H1 (cell line): ENCODE measurements around the gene RNF145. TPM values are rescaled to one million over a fixed set of nuclear protein-coding genes. Genes with fewer than 3 reads are reported as not detected.

ENCODE experiments used
- CTCF ChIA-PET: fragments of 300-600 bp; sonication (Branson Sonifier 250); formaldehyde crosslinking; loops from one replicate; lab custom pipeline; 2021; ENCODE audit not compliant: partially characterized antibody; lab: Charles Lee
- POLR2A ChIA-PET: fragments of 300-600 bp; sonication (Branson Sonifier 250); formaldehyde crosslinking; loops from one replicate; lab custom pipeline; 2021; ENCODE audit warnings: inconsistent platforms; ENCODE audit not compliant: partially characterized antibody; lab: Charles Lee
- DNase-seq, 2 experiments: peaks; one replicate each; pipeline versions ENCODE4 v3.0.0 to v3.0.0-alpha.2; 2010 to 2022; ENCODE audit warnings: low spot score in 2 of 2, low read depth in 1 of 2, mixed read lengths in 1 of 2
- FAIRE-seq: peaks from 2 replicates; lab custom pipeline; 2011; peaks lifted over from hg19 to GRCh38; lab: Jason Lieb, UNC
- H2AFZ ChIP-seq: 2 replicates; pipeline ENCODE4 v1.8.1; 2012; ENCODE audit warnings: low read length, inconsistent platforms
- H2AK5ac ChIP-seq: 2 replicates; pipeline ENCODE4 v1.6.1; 2013; ENCODE audit warnings: low read depth, low read length
- H2BK120ac ChIP-seq: replicated peaks from 2 replicates; pipeline ENCODE3; 2013; ENCODE audit warnings: low read depth, low read length, inconsistent platforms
- H2BK12ac ChIP-seq: 2 replicates; pipeline ENCODE4 v1.6.1; 2013; ENCODE audit warnings: low read depth, low read length
- H2BK15ac ChIP-seq: 2 replicates; pipeline ENCODE4 v1.6.1; 2013; ENCODE audit warnings: low read length
- H2BK20ac ChIP-seq: 2 replicates; pipeline ENCODE4 v1.6.1; 2013; ENCODE audit warnings: low read length
- H2BK5ac ChIP-seq: 2 replicates; pipeline ENCODE4 v1.6.1; 2013; ENCODE audit warnings: low read depth, low read length
- H3K14ac ChIP-seq: 2 replicates; pipeline ENCODE4 v1.6.1; 2013; ENCODE audit warnings: inconsistent platforms; ENCODE audit not compliant: insufficient read length
- H3K18ac ChIP-seq: 2 replicates; pipeline ENCODE4 v1.6.1; 2013; ENCODE audit warnings: low read length; ENCODE audit errors: extremely low read depth
- H3K23ac ChIP-seq: 2 replicates; pipeline ENCODE4 v1.6.1; 2013; ENCODE audit warnings: inconsistent platforms; ENCODE audit not compliant: insufficient read length
- H3K23me2 ChIP-seq: 2 replicates; pipeline ENCODE4 v1.6.1; 2013; ENCODE audit warnings: low read depth, low read length
- H3K27ac ChIP-seq: 2 replicates; pipeline ENCODE4 v1.6.1; 2011; ENCODE audit warnings: low read depth, low read length, inconsistent platforms
- H3K27me3 ChIP-seq, 4 experiments: replicated peaks in 1 of 4; 1 replicate in 1 of 4; 2 replicates in 3 of 4; pipeline versions ENCODE4 v1.6.1 to v1.8.1; 2011 to 2013; ENCODE audit warnings: low read length in 3 of 4, mild to moderate bottlenecking in 3 of 4, inconsistent platforms in 2 of 4, mixed read lengths in 2 of 4, moderate library complexity in 1 of 4; ENCODE audit not compliant: control insufficient read depth in 3 of 4, insufficient read depth in 3 of 4; ENCODE audit errors: extremely low read depth in 1 of 4
- H3K36me3 ChIP-seq, 4 experiments: 2 replicates each; pipeline versions ENCODE4 v1.6.1 to v1.8.1; 2011 to 2013; ENCODE audit warnings: mild to moderate bottlenecking in 4 of 4, low read length in 3 of 4, moderate library complexity in 2 of 4, control low read depth in 1 of 4, inconsistent platforms in 1 of 4; ENCODE audit not compliant: insufficient read depth in 4 of 4, control insufficient read depth in 2 of 4
- H3K4ac ChIP-seq: replicated peaks from 2 replicates; pipeline ENCODE3; 2013; ENCODE audit warnings: low read length, low read depth, mixed read lengths, inconsistent platforms; ENCODE audit not compliant: insufficient read length
- H3K4me1 ChIP-seq, 4 experiments: replicated peaks in 1 of 4; 1 replicate in 1 of 4; 2 replicates in 3 of 4; pipeline versions ENCODE4 v1.6.1 to v1.8.1; 2011 to 2013; ENCODE audit warnings: low read length in 3 of 4, inconsistent platforms in 2 of 4, mixed read lengths in 1 of 4; ENCODE audit not compliant: insufficient read depth in 4 of 4, control insufficient read depth in 3 of 4
- H3K4me2 ChIP-seq, 2 experiments: 2 replicates each; pipeline versions ENCODE4 v1.6.1 to v1.8.1; 2011 to 2013; ENCODE audit warnings: low read depth in 2 of 2, low read length in 2 of 2, control low read depth in 1 of 2, inconsistent platforms in 1 of 2, mild to moderate bottlenecking in 1 of 2; ENCODE audit not compliant: insufficient read depth in 1 of 2
- H3K4me3 ChIP-seq, 4 experiments: fragments of 200-600, 300-600 bp in 1 of 4; sonication (generic), shearing (Covaris generic), sonication (Bioruptor Twin) in 1 of 4; 2 replicates each; pipeline versions ENCODE4 v1.5.1 to v1.8.1; 2011 to 2016; ENCODE audit warnings: low read length in 4 of 4, low read depth in 3 of 4, control low read depth in 2 of 4, inconsistent platforms in 2 of 4, mild to moderate bottlenecking in 2 of 4, mixed read lengths in 1 of 4, moderate library complexity in 1 of 4; ENCODE audit not compliant: insufficient read depth in 2 of 4; ENCODE audit errors: extremely low read depth in 1 of 4
- H3K56ac ChIP-seq: replicated peaks from 2 replicates; pipeline ENCODE3; 2013; ENCODE audit warnings: low read depth, mild to moderate bottlenecking, mixed read lengths, low read length, inconsistent platforms; ENCODE audit not compliant: insufficient read length
- H3K79me1 ChIP-seq: 2 replicates; pipeline ENCODE4 v1.6.1; 2013; ENCODE audit warnings: low read depth, low read length, control low read depth
- H3K79me2 ChIP-seq, 2 experiments: 2 replicates each; pipeline versions ENCODE4 v1.6.1 to v1.8.1; 2012 to 2013; ENCODE audit warnings: low read length in 2 of 2, mild to moderate bottlenecking in 2 of 2, inconsistent platforms in 1 of 2; ENCODE audit not compliant: insufficient read depth in 2 of 2, control insufficient read depth in 1 of 2
- H3K9ac ChIP-seq, 4 experiments: replicated peaks in 1 of 4; 1 replicate in 1 of 4; 2 replicates in 3 of 4; pipeline versions ENCODE4 v1.6.1 to v1.8.1; 2011 to 2013; ENCODE audit warnings: low read depth in 3 of 4, low read length in 3 of 4, control low read depth in 2 of 4, mild to moderate bottlenecking in 2 of 4, moderate library complexity in 2 of 4, inconsistent platforms in 1 of 4; ENCODE audit errors: extremely low read depth in 1 of 4
- H3K9me3 ChIP-seq, 2 experiments: 2 replicates each; pipeline versions ENCODE4 v1.6.1 to v1.8.1; 2012 to 2013; ENCODE audit warnings: mild to moderate bottlenecking in 2 of 2, moderate library complexity in 2 of 2, control low read depth in 1 of 2, inconsistent platforms in 1 of 2, low read depth in 1 of 2, low read length in 1 of 2, mixed read lengths in 1 of 2; ENCODE audit not compliant: insufficient read depth in 2 of 2
- H4K20me1 ChIP-seq, 2 experiments: replicated peaks in 1 of 2; 2 replicates each; pipeline versions ENCODE3 to v1.8.1; 2011 to 2013; ENCODE audit warnings: inconsistent platforms in 2 of 2, low read length in 2 of 2, mild to moderate bottlenecking in 1 of 2; ENCODE audit not compliant: insufficient read depth in 2 of 2, control insufficient read depth in 1 of 2
- H4K5ac ChIP-seq: 2 replicates; pipeline ENCODE4 v1.6.1; 2013; ENCODE audit warnings: low read length, low read depth, mixed read lengths, inconsistent platforms; ENCODE audit not compliant: insufficient read length
- H4K8ac ChIP-seq: 2 replicates; pipeline ENCODE4 v1.8.0; 2013; ENCODE audit warnings: mild to moderate bottlenecking, moderate library complexity, low read length, inconsistent platforms; ENCODE audit not compliant: insufficient read depth; ENCODE audit errors: extremely low read depth
- H4K91ac ChIP-seq: replicated peaks from 2 replicates; pipeline ENCODE3; 2013; ENCODE audit warnings: low read length, mixed read lengths, inconsistent platforms; ENCODE audit not compliant: insufficient read length
- ASH2L ChIP-seq: fragments of 200-600, 300-600 bp; sonication (generic); IDR thresholded peaks from one replicate; pipeline ENCODE4 v1.7.1; 2017; ENCODE audit warnings: low read length
- CTBP2 ChIP-seq: IDR thresholded peaks from 2 replicates; pipeline ENCODE4 v1.7.0; 2011; ENCODE audit warnings: borderline replicate concordance, mild to moderate bottlenecking, moderate library complexity, mixed read lengths, low read length; ENCODE audit not compliant: insufficient read depth, insufficient read length
- GTF2F1 ChIP-seq: IDR thresholded peaks from 2 replicates; pipeline ENCODE4 v1.6.1; 2012; ENCODE audit warnings: low read depth, low read length, improper control_type of control experiment, borderline replicate concordance
- KDM4A ChIP-seq: IDR thresholded peaks from one replicate; pipeline ENCODE4 v1.7.1; 2012; ENCODE audit warnings: low read depth, mild to moderate bottlenecking, moderate library complexity, low read length, inconsistent platforms; ENCODE audit not compliant: severe bottlenecking
- RBBP5 ChIP-seq: IDR thresholded peaks from 2 replicates; pipeline ENCODE4 v1.7.1; 2012; ENCODE audit warnings: low read depth, mild to moderate bottlenecking, inconsistent platforms, low read length, moderate library complexity, borderline replicate concordance
- SAP30 ChIP-seq: fragments of 300-600 bp; sonication (generic); IDR thresholded peaks from 2 replicates; pipeline ENCODE4 v1.7.1; 2012; ENCODE audit warnings: low read length, moderate library complexity, mild to moderate bottlenecking, inconsistent platforms; ENCODE audit not compliant: insufficient read depth, insufficient replicate concordance
- SP2 ChIP-seq: IDR thresholded peaks from 2 replicates; pipeline ENCODE4 v1.6.1; 2012; ENCODE audit warnings: mild to moderate bottlenecking, low read length, inconsistent platforms
- SP4 ChIP-seq: IDR thresholded peaks from 2 replicates; pipeline ENCODE4 v1.6.1; 2012; ENCODE audit warnings: low read length, inconsistent platforms
- TAF1 ChIP-seq: IDR thresholded peaks from 2 replicates; pipeline ENCODE4 v1.6.1; 2011; ENCODE audit warnings: mild to moderate bottlenecking, low read depth, low read length
- TEAD4 ChIP-seq: IDR thresholded peaks from 2 replicates; pipeline ENCODE4 v1.6.1; 2012; ENCODE audit warnings: low read depth, low read length, inconsistent platforms, mixed read lengths
- WGBS, 2 experiments: shearing (Covaris generic) in 1 of 2; methylation state at CpG; one replicate each; pipeline versions ENCODE4 v1.1.6 to v1.1.7; 2013 to 2015; ENCODE audit warnings: low lambda C conversion rate in 2 of 2, mixed read lengths in 2 of 2, inconsistent platforms in 1 of 2, low coverage in 1 of 2, missing lambda C conversion rate in 1 of 2; ENCODE audit not compliant: insufficient replicate concordance in 2 of 2, insufficient coverage in 1 of 2, insufficient read length in 1 of 2; ENCODE audit errors: extremely low coverage in 1 of 2, missing lambda C conversion rate in 1 of 2; 5-methylcytosine and 5-hydroxymethylcytosine counted together
- polyA plus RNA-seq, 7 experiments: library from polyadenylated mRNA; depleted of rRNA in 3 of 7; stranded (reverse) in 5 of 7; unstranded in 2 of 7; fragments of >200 nt in 5 of 7; fragments of 200-250 nt in 2 of 7; gene quantifications; 1 replicate in 5 of 7; 2 replicates in 1 of 7; 4 replicates in 1 of 7; pipeline versions ENCODE4 v1.2.1 to v1.2.3, GENCODE V29; 2011 to 2013; ENCODE audit warnings: missing spikeins in 2 of 7, mixed read lengths in 2 of 7
- total RNA-seq: library from RNA; stranded (reverse); fragmentation: NEBNext Ultra II Directional; extraction: Animal tissue kit (Norgen Biotek cat#: 25700); gene quantifications from 2 replicates; pipeline ENCODE4 v1.2.1, GENCODE V29; 2021

The RNF145 gene
- total and polyA plus RNA-seq, 2 of the 8 experiments (the other 6 are each of a cell fraction or from before 2014, with no cell fraction given), result 34.2 to 72.5 TPM

DNA sequence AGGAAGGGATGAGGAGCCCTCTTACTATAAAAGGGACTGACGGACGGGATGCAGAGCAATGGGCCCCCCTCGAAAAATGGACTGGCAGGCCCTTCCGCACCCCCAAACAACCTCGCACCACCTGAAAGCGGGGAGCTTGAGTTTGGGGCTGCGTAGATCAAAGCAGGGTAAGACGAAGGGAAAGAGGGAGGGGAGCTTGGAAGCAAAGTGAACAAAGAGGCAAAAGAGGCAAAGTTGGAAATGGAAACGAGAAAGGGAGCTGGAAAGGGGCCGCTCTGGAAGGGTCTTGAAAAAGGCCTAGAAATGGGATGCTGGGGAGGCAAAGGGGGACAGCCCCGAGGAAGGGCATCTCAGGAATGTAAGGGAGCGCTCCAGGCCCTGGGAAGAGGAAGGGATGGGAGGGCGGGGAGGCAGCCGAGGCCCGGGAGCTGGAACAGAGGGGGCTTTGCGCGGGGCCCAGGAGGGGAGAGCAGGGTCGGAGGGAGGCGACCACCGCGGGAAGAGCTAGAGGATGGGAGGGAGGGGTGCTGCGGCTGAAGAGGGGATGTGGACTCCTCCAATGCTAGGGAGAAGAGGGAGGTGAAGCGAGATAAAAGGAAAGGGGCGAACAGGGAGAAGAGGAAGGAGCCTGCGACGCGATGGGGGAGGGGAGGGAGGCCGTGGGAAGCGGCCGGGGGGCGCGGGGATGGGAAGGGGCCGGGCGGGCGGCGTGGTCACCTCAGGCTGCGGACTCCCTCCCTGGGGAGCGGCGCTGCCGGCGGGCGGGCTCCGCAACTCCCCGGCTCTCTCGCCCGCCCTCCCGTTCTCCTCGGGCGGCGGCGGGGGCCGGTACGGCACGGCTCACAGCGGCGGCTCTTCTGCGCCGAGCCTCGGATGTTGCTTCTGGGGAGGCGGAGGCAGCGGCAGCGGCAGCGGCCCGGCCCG is 577 bp downstream of the RNF145 start:
- no peaks in the 10 kb centered on the region for H3K36me3 ChIP-seq
- peak overlapping the region; percentile 52 for H4K91ac ChIP-seq
- 1% methylated on average over 14 of the region's 65 CpGs; no CpG with 5 or more reads in 1 of the 2 experiments for WGBS, 2 experiments
- peak overlapping the region; percentile 46; the same call in 1 of the 2 replicates for H2BK12ac ChIP-seq
- peaks cover 21% of the 10 kb centered on the region for H3K23me2 ChIP-seq
- no peak overlapping the region for H3K14ac ChIP-seq
- FAIRE-seq (no peak), DNase-seq (peak in 1 of 2 experiments; percentile 64)
- no peak overlapping the region; the same call in 1 of the 2 replicates for H2BK5ac ChIP-seq
- peak overlapping the region; percentile 84 to 96 for H3K4me2 ChIP-seq
- peak overlapping the region; percentile 86 to 95 (median 90) for H3K4me3 ChIP-seq
- no peak overlapping the region for H3K23ac ChIP-seq
- ChIA-PET POLR2A (interaction anchor here (0.6 to 1.8 kb wide), 5 partner anchors 9 to 455 kb away, joined by 3 to 7 read pairs (median 4); no protein-coding TSS in a partner anchor), CTCF (interaction anchor here (0.6 to 1.8 kb wide), 5 partner anchors 50 to 108 kb away, joined by 3 to 7 read pairs (median 3); no protein-coding TSS in a partner anchor)
- peak overlapping the region; percentile 78 for H4K5ac ChIP-seq
- no peak overlapping the region for H2BK120ac ChIP-seq
- H3K27me3 ChIP-seq, result peaks cover 0 to 5% (median 1%) of the 10 kb centered on the region in 4 experiments; a peak in 3 of 7 replicates
- H3K27ac ChIP-seq, result peak overlapping the region; percentile 69; the same call in 1 of the 2 replicates
- no peaks in the 10 kb centered on the region for H3K9me3 ChIP-seq
- no peak overlapping the region for H2AFZ ChIP-seq
- peak overlapping the region; percentile 81 for H3K18ac ChIP-seq
- H3K79me1 ChIP-seq, result peaks cover 2% of the 10 kb centered on the region; the same call in 1 of the 2 replicates
- peaks cover 4 to 48% of the 10 kb centered on the region in 2 experiments; a peak in 3 of 4 replicates for H3K79me2 ChIP-seq
- H4K8ac ChIP-seq, result peak overlapping the region; percentile 88
- H3K4ac ChIP-seq, result no peak overlapping the region
- H3K56ac ChIP-seq, result peak overlapping the region; percentile 42
- H3K4me1 ChIP-seq, result peaks cover 2 to 9% (median 4%) of the 10 kb centered on the region in 4 experiments; a peak in 5 of 7 replicates
- H2BK20ac ChIP-seq, result 0 out of 2 replicates have a peak overlapping the region, but pooled peaks have one; percentile 28
- H3K9ac ChIP-seq, result peak overlapping the region; percentile 64 to 89 (median 80)
- no peak overlapping the region for H2BK15ac ChIP-seq
- H4K20me1 ChIP-seq, result peaks cover 2 to 4% of the 10 kb centered on the region in 2 experiments
- H2AK5ac ChIP-seq, result no peak overlapping the region
- TF ChIP-seq SAP30 (peak; percentile 22), TAF1 (peak; percentile 38; the same call in 1 of the 2 replicates), TEAD4 (peak; percentile 86), SP4 (no peak), ASH2L (peak; percentile 65), GTF2F1 (no peak), KDM4A (peak; percentile 39), CTBP2 (peak; percentile 3), SP2 (no peak), RBBP5 (peak; percentile 82; the same call in 1 of the 2 replicates)
